Measurements from ENCODE around the gene BMPER.

BMPER gene

GRCh38 chr7:34091321-34091917 is 186.1 kb downstream of the BMPER start:
- DNase-seq (ENCODE audit: low read depth in 2 of 2), result peak; percentile 31 to 40

GRCh38 chr7:34093276-34093675 is 187.9 kb downstream of the BMPER start:
- DNase-seq (ENCODE audit: low read depth in 2 of 2), result no peak

- peak; percentile 64 to 67 for DNase-seq (ENCODE audit: low read depth in 2 of 2)
These were observed 190.9 kb downstream of the BMPER start for GRCh38 chr7:34096198-34096651.

- DNase-seq (ENCODE audit: low read depth in 2 of 2), result no peak
These were observed 191.4 kb downstream of the BMPER start for GRCh38 chr7:34096777-34097176.

- DNase-seq (ENCODE audit: low read depth in 2 of 2), result no peak
These were observed 195.3 kb downstream of the BMPER start for GRCh38 chr7:34100661-34101060.

- DNase-seq (ENCODE audit: low read depth in 2 of 2), result no peak
These were observed 198.8 kb downstream of the BMPER start for GRCh38 chr7:34104115-34104514.

GRCh38 chr7:34104992-34105391 is 199.7 kb downstream of the BMPER start:
- no peak for DNase-seq (ENCODE audit: low read depth in 2 of 2)

- peak; percentile 58 to 65 for DNase-seq (ENCODE audit: low read depth in 2 of 2)
These were observed 201.9 kb downstream of the BMPER start for GRCh38 chr7:34107276-34107675.

GRCh38 chr7:34108165-34108564 is 202.8 kb downstream of the BMPER start:
- no peak for DNase-seq (ENCODE audit: low read depth in 2 of 2)

- DNase-seq (ENCODE audit: low read depth in 2 of 2), result no peak
These were observed 204.8 kb downstream of the BMPER start for GRCh38 chr7:34109936-34110780.

GRCh38 chr7:34111031-34111430 is 205.7 kb downstream of the BMPER start:
- no peak for DNase-seq (ENCODE audit: low read depth in 2 of 2)

GRCh38 chr7:34115503-34115902 is 210.2 kb downstream of the BMPER start:
- no peak for DNase-seq (ENCODE audit: low read depth in 2 of 2)

- no peak for DNase-seq (ENCODE audit: low read depth in 2 of 2)
These were observed 212.2 kb downstream of the BMPER start for GRCh38 chr7:34117573-34117972.

GRCh38 chr7:34121366-34121765 is 216.0 kb downstream of the BMPER start:
- DNase-seq (ENCODE audit: low read depth in 2 of 2), result no peak

GRCh38 chr7:34123316-34123715 is 218.0 kb downstream of the BMPER start:
- no peak for DNase-seq (ENCODE audit: low read depth in 2 of 2)

- no peak for DNase-seq (ENCODE audit: low read depth in 2 of 2)
These were observed 219.4 kb downstream of the BMPER start for GRCh38 chr7:34124765-34125164.

GRCh38 chr7:34128762-34129161 is 223.4 kb downstream of the BMPER start:
- DNase-seq (ENCODE audit: low read depth in 2 of 2), result peak; percentile 88

GRCh38 chr7:34130558-34131295 is 225.4 kb downstream of the BMPER start:
- no peak for DNase-seq (ENCODE audit: low read depth in 2 of 2)

- peak; percentile 76 to 77 for DNase-seq (ENCODE audit: low read depth in 2 of 2)
These were observed 226.0 kb downstream of the BMPER start for GRCh38 chr7:34131371-34131770.

GRCh38 chr7:34133356-34133982 is 228.1 kb downstream of the BMPER start:
- DNase-seq (ENCODE audit: low read depth in 2 of 2), result peak; percentile 69 to 71

GRCh38 chr7:34133983-34134782 is 228.8 kb downstream of the BMPER start:
- peak; percentile 55 to 65 for DNase-seq (ENCODE audit: low read depth in 2 of 2)
